Mesothelial cell of epicardium (in vitro differentiated cells): ENCODE measurements around the gene UGT1A10. TPM values are rescaled to one million over a fixed set of nuclear protein-coding genes. Genes with fewer than 3 reads are reported as not detected.
"Not testable (repeated sequence)": the region's sequence is repeated elsewhere in the genome, so short reads cannot be mapped to it uniquely, and the experiment has no call there.

ENCODE experiments used
- DNase-seq, 2 experiments: peaks; one replicate each; pipeline ENCODE4 v3.0.0; 2021; ENCODE audit warnings: low spot score in 2 of 2; ENCODE audit not compliant: unreplicated experiment in 2 of 2
- H3K27ac Mint-ChIP-seq: 2 replicates; pipeline ENCODE4 v1.8.0; 2021; ENCODE audit warnings: mixed read lengths
- H3K27me3 Mint-ChIP-seq: 2 replicates; pipeline ENCODE4 v1.8.0; 2021; ENCODE audit warnings: low read depth, mixed read lengths
- H3K36me3 Mint-ChIP-seq: 2 replicates; pipeline ENCODE4 v1.8.0; 2021; ENCODE audit warnings: mixed read lengths
- H3K4me1 Mint-ChIP-seq: 2 replicates; pipeline ENCODE4 v1.8.0; 2021; ENCODE audit warnings: mixed read lengths
- H3K4me3 Mint-ChIP-seq: 2 replicates; pipeline ENCODE4 v1.8.0; 2021; ENCODE audit warnings: mild to moderate bottlenecking, moderate library complexity, mixed read lengths
- H3K9me3 Mint-ChIP-seq: 2 replicates; pipeline ENCODE4 v1.8.0; 2021; ENCODE audit warnings: mixed read lengths
- total RNA-seq: library from RNA; stranded (reverse); gene quantifications from 3 replicates; pipeline ENCODE4 v1.2.1, GENCODE V29; 2021
- TF ChIP-seq, protein P1 (sequence below): fragments of 200-600 bp; sonication (generic); IDR thresholded peaks from one replicate; pipeline ENCODE4 v1.5.0; 2021; ENCODE audit warnings: antibody characterized with exemption; ENCODE audit not compliant: unreplicated experiment

Gene UGT1A10
- total RNA-seq, 1 donor from 2014 or later: not detected

DNA sequence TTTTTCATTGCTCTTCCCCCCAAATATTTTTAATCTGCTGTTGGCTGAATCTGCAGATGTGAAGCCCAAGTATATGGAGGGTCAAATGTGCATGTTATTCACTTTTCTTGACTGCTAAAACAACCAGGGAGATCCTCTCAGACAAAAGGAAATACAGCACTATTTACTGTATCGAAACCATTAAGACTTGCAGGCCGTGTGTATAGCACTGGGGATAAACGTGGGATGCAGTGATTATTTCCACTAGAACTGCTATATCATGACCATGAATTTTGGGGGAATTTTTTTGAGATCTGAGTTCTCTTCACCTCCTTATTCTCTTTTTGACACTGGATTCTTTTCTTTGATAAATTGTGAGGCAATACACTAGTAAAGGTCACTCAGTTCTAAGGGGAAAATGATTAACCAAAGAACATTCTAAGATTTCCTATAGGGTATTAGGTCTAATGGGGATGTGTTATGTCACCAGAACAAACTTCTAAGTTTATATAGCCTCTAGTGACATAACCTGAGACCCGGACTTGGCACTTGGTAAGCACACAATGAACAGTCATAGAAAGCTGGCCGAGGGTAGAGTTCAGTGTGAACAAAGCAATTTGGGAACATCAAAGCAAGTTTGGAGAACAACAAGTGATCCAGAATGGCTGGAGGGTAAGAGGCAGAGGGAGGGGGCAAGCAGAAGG lies 109.0 kb downstream of the UGT1A10 start:
- Mint-ChIP-seq H3K9me3 (peaks cover 27% of the 10 kb centered on the region), H3K4me3 (no peak overlapping the region), H3K27ac (no peak overlapping the region), H3K36me3 (no peaks in the 10 kb centered on the region), H3K4me1 (no peaks in the 10 kb centered on the region), H3K27me3 (peaks cover 16% of the 10 kb centered on the region)
- DNase-seq: no peak
- TF ChIP-seq, protein P1, sequence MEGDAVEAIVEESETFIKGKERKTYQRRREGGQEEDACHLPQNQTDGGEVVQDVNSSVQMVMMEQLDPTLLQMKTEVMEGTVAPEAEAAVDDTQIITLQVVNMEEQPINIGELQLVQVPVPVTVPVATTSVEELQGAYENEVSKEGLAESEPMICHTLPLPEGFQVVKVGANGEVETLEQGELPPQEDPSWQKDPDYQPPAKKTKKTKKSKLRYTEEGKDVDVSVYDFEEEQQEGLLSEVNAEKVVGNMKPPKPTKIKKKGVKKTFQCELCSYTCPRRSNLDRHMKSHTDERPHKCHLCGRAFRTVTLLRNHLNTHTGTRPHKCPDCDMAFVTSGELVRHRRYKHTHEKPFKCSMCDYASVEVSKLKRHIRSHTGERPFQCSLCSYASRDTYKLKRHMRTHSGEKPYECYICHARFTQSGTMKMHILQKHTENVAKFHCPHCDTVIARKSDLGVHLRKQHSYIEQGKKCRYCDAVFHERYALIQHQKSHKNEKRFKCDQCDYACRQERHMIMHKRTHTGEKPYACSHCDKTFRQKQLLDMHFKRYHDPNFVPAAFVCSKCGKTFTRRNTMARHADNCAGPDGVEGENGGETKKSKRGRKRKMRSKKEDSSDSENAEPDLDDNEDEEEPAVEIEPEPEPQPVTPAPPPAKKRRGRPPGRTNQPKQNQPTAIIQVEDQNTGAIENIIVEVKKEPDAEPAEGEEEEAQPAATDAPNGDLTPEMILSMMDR: no peak

GRCh38 chr2:233745838-233746237 lies 109.6 kb downstream of the UGT1A10 start:
- DNase-seq, H3K4me1 Mint-ChIP-seq, H3K4me3 Mint-ChIP-seq, H3K27ac Mint-ChIP-seq, H3K36me3 Mint-ChIP-seq: not testable (repeated sequence)
- Mint-ChIP-seq H3K9me3 (peaks cover 30% of the 10 kb centered on the region), H3K27me3 (peaks cover 14% of the 10 kb centered on the region)

GRCh38 chr2:233746475-233747282 lies 110.4 kb downstream of the UGT1A10 start:
- no peak for DNase-seq
- Mint-ChIP-seq H3K9me3 (peaks cover 38% of the 10 kb centered on the region), H3K4me3 (no peak overlapping the region)

GRCh38 chr2:233747283-233747544 lies 111.0 kb downstream of the UGT1A10 start:
- Mint-ChIP-seq H3K4me1 (no peaks in the 10 kb centered on the region), H3K36me3 (no peaks in the 10 kb centered on the region), H3K27me3 (peaks cover 5% of the 10 kb centered on the region), H3K27ac (no peak overlapping the region), H3K9me3 (peaks cover 42% of the 10 kb centered on the region), H3K4me3 (no peak overlapping the region)
- TF ChIP-seq, protein P1: no peak
- no peak for DNase-seq

More at GRCh38 chr2:233746475-233747282, 110.4 kb downstream of the UGT1A10 start:
- Mint-ChIP-seq H3K36me3 (no peaks in the 10 kb centered on the region), H3K4me1 (no peaks in the 10 kb centered on the region), H3K27me3 (peaks cover 8% of the 10 kb centered on the region), H3K27ac (no peak overlapping the region)
- TF ChIP-seq, protein P1: no peak

DNA sequence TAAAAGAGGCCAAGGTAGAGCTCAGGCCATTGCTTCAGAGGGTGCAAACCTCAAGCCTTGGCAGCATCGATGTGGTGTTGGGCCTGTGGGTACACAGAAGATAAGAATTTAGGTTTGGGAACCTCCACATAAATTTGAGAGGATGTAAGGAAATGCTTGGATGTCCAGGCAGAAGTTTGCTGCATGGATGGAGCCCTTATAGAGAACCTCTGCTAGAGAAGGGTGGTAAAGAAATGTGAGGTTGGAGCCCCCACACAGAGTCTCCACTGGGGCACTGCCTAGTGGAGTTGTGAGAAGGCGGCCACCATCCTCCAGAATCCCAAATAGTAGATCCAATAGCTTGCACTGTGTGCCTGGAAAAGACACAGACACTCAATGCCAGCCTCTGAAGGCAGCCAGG lies 114.4 kb downstream of the UGT1A10 start:
- H3K4me1 Mint-ChIP-seq, DNase-seq, H3K4me3 Mint-ChIP-seq, H3K27ac Mint-ChIP-seq, H3K27me3 Mint-ChIP-seq, H3K36me3 Mint-ChIP-seq: not testable (repeated sequence)
- peaks cover 47% of the 10 kb centered on the region for H3K9me3 Mint-ChIP-seq

GRCh38 chr2:233751212-233752009 lies 115.2 kb downstream of the UGT1A10 start:
- not testable (repeated sequence) for H3K27ac Mint-ChIP-seq, H3K4me3 Mint-ChIP-seq, H3K4me1 Mint-ChIP-seq, H3K27me3 Mint-ChIP-seq, DNase-seq, H3K36me3 Mint-ChIP-seq
- peaks cover 47% of the 10 kb centered on the region for H3K9me3 Mint-ChIP-seq
